Skin of body (tissue), 2 donors: ENCODE data around the gene PLA2G4D. TPM values are rescaled to one million over a fixed set of nuclear protein-coding genes. Genes with fewer than 3 reads are reported as not detected.

ENCODE experiments used
- DNase-seq: peaks from one replicate; lab custom pipeline; 2025; lab: John Stamatoyannopoulos, UW
- total RNA-seq: library from RNA; depleted of rRNA; stranded (reverse); fragments of >200 nt; gene quantifications from one replicate; pipeline ENCODE4 v1.2.3, GENCODE V29; 2014

The PLA2G4D gene
- total RNA-seq, 1 donor from 2014 or later: 4.8 TPM

- no peak for DNase-seq
Observed at GRCh38 chr15:42072141-42072685, 22.1 kb downstream of the PLA2G4D start.

DNA sequence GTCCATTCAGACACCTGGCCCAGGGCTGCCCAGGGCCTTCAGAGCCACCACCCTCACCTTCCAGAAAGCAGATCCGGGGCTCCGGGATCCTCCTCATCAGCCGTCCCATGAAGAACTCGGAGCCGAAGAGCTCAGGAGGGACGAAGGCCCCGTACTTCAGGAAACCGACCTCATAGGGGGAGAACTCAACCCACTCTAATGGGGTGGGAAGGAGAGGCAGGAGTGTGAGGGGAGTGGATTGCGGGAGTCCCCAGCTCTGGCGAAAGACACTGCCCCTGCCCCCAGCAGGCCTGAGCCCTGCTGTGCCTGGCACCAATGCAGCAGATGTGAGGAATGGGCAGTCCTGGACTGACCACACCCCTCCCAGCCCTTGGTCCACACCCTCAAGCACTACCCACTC is 22.6 kb downstream of the PLA2G4D start:
- DNase-seq: no peak

- DNase-seq: no peak
Observed at GRCh38 chr15:42070976-42071350, 23.4 kb downstream of the PLA2G4D start.

DNA sequence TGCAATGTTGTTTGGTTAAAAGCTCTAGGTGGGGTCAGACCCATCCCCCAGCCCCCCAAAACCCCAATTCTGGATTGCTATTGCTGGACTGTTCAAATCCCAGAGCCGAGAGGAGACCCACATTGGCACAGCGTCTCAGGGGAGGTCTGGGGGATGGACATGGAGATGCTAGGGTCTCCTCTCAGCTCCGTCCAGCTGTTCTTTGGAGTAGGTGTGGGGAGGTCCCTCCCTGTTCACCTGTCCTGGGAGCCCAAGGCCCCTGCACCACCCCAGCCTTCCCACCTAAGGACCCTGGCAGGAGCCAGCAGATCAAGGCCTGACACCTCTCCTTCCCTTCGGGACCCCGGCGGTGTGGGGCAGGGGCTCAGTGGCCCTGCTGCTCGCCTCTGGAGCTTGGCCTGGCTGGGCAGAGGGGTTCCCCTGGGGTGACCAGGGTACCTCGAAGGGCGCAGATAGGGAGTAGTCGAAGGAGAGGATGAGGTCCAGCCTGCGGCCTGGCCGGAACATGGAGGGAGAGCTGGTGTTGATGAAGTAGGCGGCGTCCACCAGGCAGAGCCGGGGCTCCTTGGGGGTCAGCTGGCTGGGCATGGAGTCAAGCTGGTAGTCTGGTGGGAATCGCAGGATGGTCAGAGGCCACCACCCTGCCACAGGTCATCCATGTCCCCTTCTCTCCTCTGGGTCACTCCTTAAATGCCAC is 23.9 kb downstream of the PLA2G4D start:
- no peak for DNase-seq

DNA sequence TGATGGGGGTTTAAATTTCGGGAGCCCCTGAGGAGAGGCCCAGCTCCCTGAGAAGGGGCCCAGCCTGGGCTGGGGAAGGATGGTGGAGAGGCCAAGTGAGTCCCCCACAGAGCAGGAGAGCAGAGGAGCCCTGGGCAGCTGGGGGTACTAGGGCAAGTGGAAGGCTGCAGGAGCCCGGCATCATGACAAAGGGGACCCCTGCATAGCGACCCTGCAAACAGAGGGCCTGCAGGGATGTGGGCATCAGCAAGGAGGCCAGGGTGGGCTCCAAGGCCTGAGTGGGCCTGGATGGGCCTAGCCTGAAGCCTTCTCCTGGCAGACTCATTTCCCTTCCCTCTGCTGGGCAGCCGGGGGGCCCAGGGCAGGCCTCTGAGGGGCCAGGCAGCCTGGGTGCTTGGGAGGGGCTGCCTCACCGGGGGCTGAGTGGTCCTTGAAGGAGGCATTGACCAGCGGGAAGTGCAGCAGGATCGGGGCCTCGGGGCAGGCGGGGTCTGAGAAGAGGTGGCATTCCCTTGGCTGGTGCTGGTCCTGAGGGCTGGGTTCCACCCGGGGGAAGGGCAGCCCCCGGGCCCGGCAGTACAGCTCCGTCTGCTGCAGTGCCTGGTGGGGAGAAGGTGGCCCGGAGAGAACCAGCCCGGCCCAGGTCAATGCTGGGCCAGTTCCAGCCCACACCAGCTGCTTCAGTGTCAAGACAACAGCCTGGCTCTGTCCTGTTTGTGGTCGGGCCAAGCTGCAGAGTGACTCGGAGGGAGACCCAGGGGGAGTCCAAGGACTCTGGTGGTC is 24.7 kb downstream of the PLA2G4D start:
- DNase-seq: no peak

GRCh38 chr15:42069025-42069424 is 25.3 kb downstream of the PLA2G4D start:
- no peak for DNase-seq

DNA sequence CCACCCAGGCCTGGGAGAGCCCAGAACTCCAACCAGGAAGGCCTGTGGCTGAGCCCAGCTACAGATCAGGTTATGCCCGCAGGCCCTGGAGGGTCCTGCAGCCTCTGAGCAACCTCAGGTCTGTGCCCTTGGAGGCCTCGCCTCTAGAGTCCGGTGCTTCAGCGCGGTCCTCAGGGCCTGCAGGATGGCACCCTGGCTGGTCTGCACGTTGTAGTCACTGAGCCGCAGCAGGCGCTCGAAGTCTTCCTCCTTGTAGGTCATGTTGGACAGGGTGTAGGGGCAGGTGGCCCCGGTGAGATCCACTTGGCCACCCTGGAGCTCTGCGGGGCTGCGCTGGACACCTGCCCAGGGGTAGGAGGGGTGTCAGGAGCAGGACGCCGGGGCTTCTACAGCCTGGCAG is 25.8 kb downstream of the PLA2G4D start:
- DNase-seq: no peak

GRCh38 chr15:42066764-42067415 is 27.5 kb downstream of the PLA2G4D start:
- DNase-seq: no peak

DNA sequence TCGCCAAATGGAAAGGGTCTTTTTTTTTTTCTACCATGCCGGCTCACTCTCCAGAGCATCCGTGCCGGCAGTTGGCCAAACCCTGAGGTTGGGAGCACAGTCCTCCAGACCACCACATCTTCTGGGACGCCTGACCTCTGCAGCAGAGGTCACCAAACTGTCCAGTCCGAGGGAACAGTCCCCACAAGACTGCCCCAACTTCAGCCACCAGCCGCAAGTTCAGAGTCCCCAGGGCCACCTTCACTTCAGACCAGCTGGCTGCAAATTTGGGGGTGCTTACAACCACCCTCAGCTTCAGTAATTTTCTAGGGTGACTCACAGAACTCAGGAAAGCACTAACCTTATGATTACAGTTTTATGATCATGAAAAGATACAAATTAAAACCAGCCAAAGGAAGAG is 28.9 kb downstream of the PLA2G4D start:
- DNase-seq: no peak

DNA sequence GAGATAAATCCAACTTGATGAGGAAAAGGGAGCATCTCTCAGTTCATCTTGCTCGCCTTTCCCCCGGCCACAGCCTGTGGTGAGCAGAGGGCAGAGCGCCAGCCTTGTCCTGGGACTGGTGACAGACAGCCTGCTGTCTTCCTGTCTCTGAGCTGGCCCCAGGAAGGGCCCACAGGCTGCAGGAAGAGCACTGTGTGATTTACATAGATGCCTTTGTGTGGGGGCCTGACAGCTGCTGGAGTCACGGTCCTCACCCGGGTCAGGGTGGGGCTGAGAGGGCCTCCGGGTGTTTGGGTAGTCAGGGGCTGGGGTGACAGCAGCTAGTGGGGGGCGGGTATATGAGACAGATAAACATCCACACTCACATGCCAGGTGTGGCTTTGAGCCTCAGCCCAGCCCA is 29.3 kb downstream of the PLA2G4D start:
- peak; percentile 11 for DNase-seq

DNA sequence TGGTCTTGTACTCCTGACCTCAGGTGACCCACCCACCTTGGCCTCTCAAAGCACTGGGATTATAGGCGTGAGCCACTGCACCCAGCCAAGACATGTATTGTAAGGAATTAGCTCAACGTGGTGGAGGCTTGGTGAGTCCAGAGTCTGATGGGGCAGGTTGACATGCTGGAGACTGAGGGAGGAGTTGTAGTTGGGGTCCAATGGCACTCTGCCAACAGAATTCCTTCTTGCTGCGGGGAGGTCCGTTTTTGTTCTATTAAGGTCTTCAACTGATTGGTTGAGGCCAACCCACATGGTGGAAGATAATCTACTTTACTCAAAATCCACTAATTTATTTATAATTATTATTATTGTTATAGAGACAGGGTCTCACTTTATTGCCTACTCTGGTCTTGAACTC is 30.1 kb downstream of the PLA2G4D start:
- DNase-seq: no peak

GRCh38 chr15:42063122-42063848 is 31.1 kb downstream of the PLA2G4D start:
- no peak for DNase-seq

DNA sequence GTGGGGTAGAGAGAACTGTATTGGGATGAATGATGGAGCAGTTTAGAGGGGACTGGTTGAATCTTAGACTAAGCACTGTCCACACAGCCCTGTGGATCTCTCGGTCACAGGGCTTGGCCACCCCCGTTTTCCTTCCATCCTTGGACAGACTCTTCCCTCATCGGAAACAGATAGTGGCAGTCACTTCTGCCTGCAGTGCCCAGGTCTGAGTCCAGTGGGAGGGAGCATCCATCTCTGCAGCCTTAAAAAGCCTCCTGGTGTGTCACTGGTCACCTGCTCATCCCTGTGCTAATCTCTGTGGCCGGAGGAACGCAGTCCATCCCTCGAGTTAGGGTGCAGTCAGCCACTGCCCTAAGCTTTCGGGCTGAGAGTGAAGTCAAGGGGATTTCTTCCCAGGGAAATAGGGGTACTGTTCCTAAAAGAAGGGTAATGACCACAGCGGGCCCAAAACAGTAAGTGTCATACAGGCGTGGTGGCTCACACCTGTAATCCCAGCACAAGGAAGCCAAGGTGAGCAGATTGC is 32.0 kb downstream of the PLA2G4D start:
- no peak for DNase-seq

- DNase-seq: no peak
Observed at GRCh38 chr15:42060797-42061196, 33.6 kb downstream of the PLA2G4D start.

DNA sequence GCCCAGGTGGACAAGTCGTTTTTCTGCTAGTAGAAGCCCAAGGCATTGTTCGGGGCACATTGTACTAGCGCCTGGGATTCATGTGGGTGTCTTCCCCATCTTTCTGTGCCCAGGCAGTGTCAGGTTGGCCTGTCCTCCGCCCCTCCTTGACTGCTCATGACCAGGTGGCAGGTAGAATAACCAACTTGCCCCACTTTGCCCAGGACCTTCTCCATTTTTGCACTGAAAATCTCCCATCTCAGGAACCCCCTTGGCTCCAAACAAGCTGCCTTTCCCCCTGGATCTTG is 33.9 kb downstream of the PLA2G4D start:
- DNase-seq: no peak

GRCh38 chr15:42059661-42060476 is 34.5 kb downstream of the PLA2G4D start:
- peak; percentile 17 for DNase-seq

- no peak for DNase-seq
Observed at GRCh38 chr15:42058791-42059190, 35.6 kb downstream of the PLA2G4D start.

DNA sequence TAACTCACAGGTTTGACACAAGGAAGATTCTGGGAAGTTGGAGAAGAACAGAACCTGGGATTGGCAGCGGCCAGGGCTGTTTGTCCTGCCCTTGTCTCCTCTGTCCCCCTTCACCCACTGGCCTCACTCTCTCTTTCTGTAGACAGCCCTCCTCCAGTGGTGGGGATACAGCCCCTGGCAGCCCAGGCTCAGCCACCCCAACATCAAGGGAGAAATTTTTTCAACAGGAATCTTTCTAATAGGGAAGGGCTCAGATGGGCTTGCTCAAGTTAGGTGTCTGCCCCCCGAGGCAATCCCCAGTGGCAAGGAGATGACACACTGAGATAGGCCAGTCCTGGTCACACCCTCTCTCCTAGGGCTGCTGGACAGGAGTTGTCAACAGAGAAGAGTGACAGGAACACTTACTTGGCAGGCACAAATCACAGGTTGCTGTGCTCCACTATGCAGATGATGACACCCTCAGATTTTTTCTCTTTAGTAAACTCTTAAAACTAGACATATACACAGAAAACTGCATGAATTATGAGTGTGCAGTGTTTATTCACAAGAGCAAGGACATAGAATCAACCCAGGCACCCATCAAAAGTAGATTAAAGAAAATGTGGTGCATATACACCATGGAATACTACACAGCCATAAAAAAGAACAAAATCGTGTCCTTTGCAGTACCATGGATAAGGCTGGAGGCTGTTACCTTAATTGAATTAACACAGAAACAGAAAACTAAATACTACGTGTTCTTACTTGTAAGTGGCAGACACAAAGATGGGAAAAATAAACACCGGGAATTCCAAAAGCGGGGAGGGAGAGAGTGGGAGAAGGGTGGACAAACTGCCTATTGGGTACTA is 36.3 kb downstream of the PLA2G4D start:
- DNase-seq: no peak

- DNase-seq: peak; percentile 31
Observed at GRCh38 chr15:42056934-42057798, 37.2 kb downstream of the PLA2G4D start.
